K562 (cell line): ENCODE data around the gene SHLD1. TPM values are rescaled to one million over a fixed set of nuclear protein-coding genes. Genes with fewer than 3 reads are reported as not detected.

ENCODE experiments used
- CBFA2T2 ChIP-seq: fragments of 450-650 bp; conservative IDR thresholded peaks from 2 replicates; pipeline ENCODE4 v1.6.1; 2017; ENCODE audit warnings: mild to moderate bottlenecking
- CHCHD3 ChIP-seq: fragments of 250-450 bp; sonication (Bioruptor Pico); IDR thresholded peaks from 2 replicates; pipeline ENCODE4 v2.1.2; 2022; ENCODE audit warnings: mild to moderate bottlenecking
- DPF2 ChIP-seq: fragments of 450-650 bp; IDR thresholded peaks from 2 replicates; pipeline ENCODE4 v1.6.1; 2016
- EP400 ChIP-seq: fragments of 450-650 bp; IDR thresholded peaks from 2 replicates; pipeline ENCODE4 v1.6.1; 2017; ENCODE audit warnings: antibody characterized with exemption, mild to moderate bottlenecking, moderate library complexity
- ESRRB ChIP-seq: fragments of 250-450 bp; sonication (Bioruptor Pico); IDR thresholded peaks from 2 replicates; pipeline ENCODE4 v1.5.0; 2020; ENCODE audit warnings: mild to moderate bottlenecking, moderate library complexity, borderline replicate concordance
- ETV5 ChIP-seq: sonication (generic); formaldehyde crosslinking; IDR thresholded peaks from 2 replicates; pipeline ENCODE4 v1.4.0; 2020; ENCODE audit warnings: low read depth, mild to moderate bottlenecking, missing genetic modification reagents
- FOXJ2 ChIP-seq: fragments of 200-800 bp; sonication (Bioruptor generic); IDR thresholded peaks from 2 replicates; pipeline ENCODE4 v1.6.1; 2016; ENCODE audit warnings: missing genetic modification characterization, missing compliant biosample characterization
- GATA2 ChIP-seq: sonication (generic); formaldehyde crosslinking; IDR thresholded peaks from 2 replicates; pipeline ENCODE4 v1.4.0; 2020; ENCODE audit warnings: mild to moderate bottlenecking, missing genetic modification reagents
- GTF3C2 ChIP-seq: IDR thresholded peaks from 3 replicates; pipeline ENCODE4 v1.6.1; 2011; ENCODE audit warnings: borderline replicate concordance, mild to moderate bottlenecking, moderate library complexity; ENCODE audit not compliant: insufficient read length; ENCODE audit errors: extremely low read depth
- HDAC3 ChIP-seq: fragments of 450-650 bp; IDR thresholded peaks from 2 replicates; pipeline ENCODE4 v1.6.1; 2018; ENCODE audit warnings: borderline replicate concordance, mild to moderate bottlenecking, moderate library complexity; ENCODE audit not compliant: partially characterized antibody
- HMG20A ChIP-seq: fragments of 450-650 bp; formaldehyde crosslinking; conservative IDR thresholded peaks from 2 replicates; pipeline ENCODE4 v1.4.0; 2020; ENCODE audit warnings: mild to moderate bottlenecking, mixed read lengths
- IRF2 ChIP-seq: sonication (generic); formaldehyde crosslinking; IDR thresholded peaks from 2 replicates; pipeline ENCODE4 v1.8.1; 2022; ENCODE audit warnings: mild to moderate bottlenecking, missing genetic modification reagents
- MIER1 ChIP-seq: fragments of 450-650 bp; IDR thresholded peaks from 2 replicates; pipeline ENCODE4 v1.6.1; 2016; ENCODE audit warnings: antibody characterized with exemption, mild to moderate bottlenecking, low read depth
- PHF8 ChIP-seq: fragments of 200-600 bp; sonication (generic); IDR thresholded peaks from 2 replicates; pipeline ENCODE4 v1.6.1; 2012; ENCODE audit warnings: mixed run types, mild to moderate bottlenecking, inconsistent platforms, low read length, moderate library complexity, borderline replicate concordance
- POLR2AphosphoS5 ChIP-seq: IDR thresholded peaks from 2 replicates; pipeline ENCODE4 v1.6.1; 2011; ENCODE audit warnings: mild to moderate bottlenecking, low read depth, low read length, moderate library complexity; ENCODE audit not compliant: control insufficient read depth, insufficient read depth
- RAD51 ChIP-seq: fragments of 450-650 bp; IDR thresholded peaks from 2 replicates; pipeline ENCODE4 v1.7.1; 2016; ENCODE audit warnings: low read depth, mild to moderate bottlenecking, borderline replicate concordance
- RBM34 ChIP-seq: fragments of 200-400 bp; formaldehyde crosslinking; IDR thresholded peaks from 2 replicates; pipeline ENCODE4 v1.6.1; 2018; ENCODE audit warnings: low read length, borderline replicate concordance; ENCODE audit not compliant: insufficient read depth
- RUNX1 ChIP-seq: sonication (generic); IDR thresholded peaks from 2 replicates; pipeline ENCODE4 v1.6.1; 2016; ENCODE audit warnings: antibody characterized with exemption, low read depth
- ZKSCAN8 ChIP-seq: fragments of 200-800 bp; sonication (Bioruptor generic); IDR thresholded peaks from 2 replicates; pipeline ENCODE4 v1.6.1; 2016; ENCODE audit warnings: missing genetic modification characterization, missing compliant biosample characterization
- ZNF655 ChIP-seq: fragments of 250-450 bp; sonication (Bioruptor Pico); IDR thresholded peaks from 2 replicates; pipeline ENCODE4 v1.5.0; 2021
- ZNF696 ChIP-seq: fragments of 250-450 bp; sonication (Bioruptor Pico); conservative IDR thresholded peaks from 2 replicates; pipeline ENCODE4 v1.4.0; 2020; ENCODE audit warnings: mild to moderate bottlenecking, moderate library complexity
- ZNF717 ChIP-seq: fragments of 250-450 bp; sonication (Bioruptor Pico); IDR thresholded peaks from 2 replicates; pipeline ENCODE4 v1.5.0; 2021
- polyA plus RNA-seq, 8 experiments: library from polyadenylated mRNA; depleted of rRNA in 4 of 8; stranded (reverse) in 5 of 8; unstranded in 3 of 8; fragments of >200 nt; fragmentation: Nextera tagmentation in 2 of 8; fragmentation: Illumina TruSeq in 1 of 8; extraction: Ambion mirVana in 2 of 8; extraction: Trizol in 1 of 8; gene quantifications; 2 replicates each; pipeline versions ENCODE4 v1.2.1 to v1.2.3, GENCODE V29; 2011 to 2014; ENCODE audit warnings: inconsistent platforms in 1 of 8, missing spikeins in 1 of 8
- total RNA-seq, 7 experiments: library from RNA; depleted of rRNA in 6 of 7; stranded (reverse); fragments of >200 nt in 6 of 7; fragmentation: Illumina TruSeq in 2 of 7; extraction: Trizol in 2 of 7; gene quantifications; 2 replicates each; pipeline versions ENCODE4 v1.2.1 to v1.2.3, GENCODE V29; 2011 to 2021; ENCODE audit warnings: low replicate concordance in 1 of 7
- TF ChIP-seq, protein P1 (sequence below): fragments of 450-650 bp; formaldehyde crosslinking; IDR thresholded peaks from 2 replicates; pipeline ENCODE4 v1.4.0; 2020; ENCODE audit warnings: mild to moderate bottlenecking, mixed read lengths
- TF ChIP-seq, protein P2 (sequence below), 2 experiments: fragments of 450-650 bp; conservative IDR thresholded peaks; 2 replicates each; pipeline ENCODE4 v1.6.1; 2017; ENCODE audit warnings: mild to moderate bottlenecking in 2 of 2, moderate library complexity in 2 of 2

The SHLD1 gene
- total and polyA plus RNA-seq, 9 of the 15 experiments (the other 6 are each of a cell fraction or from before 2014, with no cell fraction given), result 3.7 to 21.6 (median 8.2) TPM

DNA sequence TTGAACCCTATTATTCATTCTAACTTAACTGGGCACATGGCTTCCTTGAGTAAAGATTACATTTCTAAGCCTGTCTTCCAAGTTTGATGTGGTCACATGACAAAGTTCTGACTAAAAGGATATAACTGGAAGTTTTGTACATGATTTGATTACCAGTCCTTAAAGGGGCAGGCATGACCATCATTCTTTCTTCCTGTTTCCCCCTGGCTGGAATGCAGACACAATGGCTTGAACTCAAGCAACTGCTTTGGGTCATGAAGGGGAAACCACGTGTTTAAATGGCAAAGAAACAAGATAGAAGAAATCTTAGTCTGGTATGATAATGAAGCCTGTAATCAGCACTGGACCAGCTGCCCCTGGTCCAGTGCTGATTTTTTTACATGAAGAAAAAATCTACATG lies 15.6 kb upstream of the SHLD1 start (continued):
- TF ChIP-seq GATA2, result no peak
- no peak for TF ChIP-seq CHCHD3 (CRISPR knock-in tag)
- TF ChIP-seq HDAC3, result no peak
- no peak for TF ChIP-seq ETV5 (CRISPR knock-in tag)
- no peak for TF ChIP-seq RBM34
- peak; percentile 28 for TF ChIP-seq CBFA2T2
- no peak for TF ChIP-seq ZKSCAN8 (CRISPR knock-in tag)
- no peak for TF ChIP-seq EP400
- TF ChIP-seq ZNF655 (CRISPR knock-in tag), result no peak
- no peak for TF ChIP-seq GTF3C2
- TF ChIP-seq RAD51, result no peak; the same call in 1 of the 2 replicates
- TF ChIP-seq, protein P1, sequence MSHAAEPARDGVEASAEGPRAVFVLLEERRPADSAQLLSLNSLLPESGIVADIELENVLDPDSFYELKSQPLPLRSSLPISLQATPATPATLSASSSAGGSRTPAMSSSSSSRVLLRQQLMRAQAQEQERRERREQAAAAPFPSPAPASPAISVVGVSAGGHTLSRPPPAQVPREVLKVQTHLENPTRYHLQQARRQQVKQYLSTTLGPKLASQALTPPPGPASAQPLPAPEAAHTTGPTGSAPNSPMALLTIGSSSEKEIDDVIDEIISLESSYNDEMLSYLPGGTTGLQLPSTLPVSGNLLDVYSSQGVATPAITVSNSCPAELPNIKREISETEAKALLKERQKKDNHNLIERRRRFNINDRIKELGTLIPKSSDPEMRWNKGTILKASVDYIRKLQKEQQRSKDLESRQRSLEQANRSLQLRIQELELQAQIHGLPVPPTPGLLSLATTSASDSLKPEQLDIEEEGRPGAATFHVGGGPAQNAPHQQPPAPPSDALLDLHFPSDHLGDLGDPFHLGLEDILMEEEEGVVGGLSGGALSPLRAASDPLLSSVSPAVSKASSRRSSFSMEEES (CRISPR knock-in tag), result peak; percentile 80
- no peak for TF ChIP-seq FOXJ2
- no peak for TF ChIP-seq MIER1
- no peak for TF ChIP-seq RUNX1
- TF ChIP-seq DPF2, result no peak
- TF ChIP-seq ZNF696 (CRISPR knock-in tag), result no peak
- TF ChIP-seq POLR2AphosphoS5, result no peak
- no peak for TF ChIP-seq ZNF717 (CRISPR knock-in tag)
- TF ChIP-seq, protein P2, sequence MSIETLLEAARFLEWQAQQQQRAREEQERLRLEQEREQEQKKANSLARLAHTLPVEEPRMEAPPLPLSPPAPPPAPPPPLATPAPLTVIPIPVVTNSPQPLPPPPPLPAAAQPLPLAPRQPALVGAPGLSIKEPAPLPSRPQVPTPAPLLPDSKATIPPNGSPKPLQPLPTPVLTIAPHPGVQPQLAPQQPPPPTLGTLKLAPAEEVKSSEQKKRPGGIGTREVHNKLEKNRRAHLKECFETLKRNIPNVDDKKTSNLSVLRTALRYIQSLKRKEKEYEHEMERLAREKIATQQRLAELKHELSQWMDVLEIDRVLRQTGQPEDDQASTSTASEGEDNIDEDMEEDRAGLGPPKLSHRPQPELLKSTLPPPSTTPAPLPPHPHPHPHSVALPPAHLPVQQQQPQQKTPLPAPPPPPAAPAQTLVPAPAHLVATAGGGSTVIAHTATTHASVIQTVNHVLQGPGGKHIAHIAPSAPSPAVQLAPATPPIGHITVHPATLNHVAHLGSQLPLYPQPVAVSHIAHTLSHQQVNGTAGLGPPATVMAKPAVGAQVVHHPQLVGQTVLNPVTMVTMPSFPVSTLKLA (conservative IDR thresholded peaks at IDR 0.05), result peak; percentile 59 to 76
- no peak for TF ChIP-seq HMG20A (CRISPR knock-in tag)
- no peak for TF ChIP-seq PHF8
- TF ChIP-seq IRF2 (CRISPR knock-in tag), result no peak
- no peak for TF ChIP-seq ESRRB (CRISPR knock-in tag)
